ENCODE measurements around the gene ZNF497.

The ZNF497 gene

GRCh38 chr19:58355215-58355796, 7.2 kb downstream of the ZNF497 start:
- WGBS: 96% methylated on average over 10 of the region's 10 CpGs
- no peak overlapping the region for H2BK120ac ChIP-seq (ENCODE audit: low read depth, low read length)
- no peak overlapping the region for H3K14ac ChIP-seq (ENCODE audit: low read length in 2 of 2)
- H3K79me1 ChIP-seq (replicated peaks; ENCODE audit: low read length, poor library complexity, severe bottlenecking): peaks cover 22% of the 10 kb centered on the region
- peaks cover 13 to 54% of the 10 kb centered on the region in 2 experiments for H3K36me3 ChIP-seq (ENCODE audit: control insufficient read depth in 1 of 2, insufficient read depth in 2 of 2, low read depth in 1 of 2, low read length in 2 of 2)
- H3K4me3 ChIP-seq (ENCODE audit: insufficient read depth in 1 of 2, low read depth in 1 of 2, low read length in 2 of 2): no peak overlapping the region
- H2AFZ ChIP-seq (ENCODE audit: low read depth, low read length): no peak overlapping the region
- H2BK15ac ChIP-seq (ENCODE audit: low read depth, poor library complexity, severe bottlenecking): no peak overlapping the region
- H3K4ac ChIP-seq (ENCODE audit: low read depth in 1 of 2, low read length in 2 of 2): no peak overlapping the region
- H4K8ac ChIP-seq (ENCODE audit: low read length): no peak overlapping the region
- H3K4me2 ChIP-seq (ENCODE audit: low read length, poor library complexity, severe bottlenecking): no peak overlapping the region
- H3K23ac ChIP-seq (ENCODE audit: low read length in 2 of 2): no peak overlapping the region
- H2BK5ac ChIP-seq (ENCODE audit: low read depth, low read length, poor library complexity, severe bottlenecking): no peak overlapping the region
- peaks cover 0 to 24% of the 10 kb centered on the region in 2 experiments for H3K27me3 ChIP-seq (ENCODE audit: control insufficient read depth in 1 of 2, insufficient read depth in 1 of 2, low read length in 2 of 2)
- DNase-seq: no peak
- no peak overlapping the region for H4K91ac ChIP-seq (ENCODE audit: low read length)
- H3K9me3 ChIP-seq (ENCODE audit: control insufficient read depth, low read length): no peaks in the 10 kb centered on the region
- no peak overlapping the region for H3K18ac ChIP-seq (ENCODE audit: low read depth in 1 of 2, low read length in 2 of 2)
- no peak overlapping the region for H3K9ac ChIP-seq (ENCODE audit: low read length)
- peaks cover 6% of the 10 kb centered on the region for H3K4me1 ChIP-seq (ENCODE audit: control insufficient read depth, insufficient read depth, low read depth, low read length)
- H2AK5ac ChIP-seq (ENCODE audit: low read length, severe bottlenecking): no peak overlapping the region
- H2BK12ac ChIP-seq (ENCODE audit: low read length in 2 of 2): no peak overlapping the region
- H3K27ac ChIP-seq (ENCODE audit: low read length, poor library complexity, severe bottlenecking): no peak overlapping the region

- WGBS: 92% methylated on average over 6 of the region's 6 CpGs
- H2BK12ac ChIP-seq (ENCODE audit: low read length in 2 of 2): no peak overlapping the region
Observed at GRCh38 chr19:58354478-58355030, 8.0 kb downstream of the ZNF497 start.

GRCh38 chr19:58353717-58354477, 8.7 kb downstream of the ZNF497 start:
- no peak for DNase-seq
- H2BK12ac ChIP-seq (ENCODE audit: low read length in 2 of 2): no peak overlapping the region
- H3K23ac ChIP-seq (ENCODE audit: low read length in 2 of 2): no peak overlapping the region
- peaks cover 32% of the 10 kb centered on the region for H3K79me1 ChIP-seq (replicated peaks; ENCODE audit: low read length, poor library complexity, severe bottlenecking)
- no peak overlapping the region for H2AK5ac ChIP-seq (ENCODE audit: low read length, severe bottlenecking)
- no peak overlapping the region for H3K9ac ChIP-seq (ENCODE audit: low read length)
- peaks cover 0 to 24% of the 10 kb centered on the region in 2 experiments for H3K27me3 ChIP-seq (ENCODE audit: control insufficient read depth in 1 of 2, insufficient read depth in 1 of 2, low read length in 2 of 2)
- H3K9me3 ChIP-seq (ENCODE audit: control insufficient read depth, low read length): no peaks in the 10 kb centered on the region
- no peak overlapping the region for H3K27ac ChIP-seq (ENCODE audit: low read length, poor library complexity, severe bottlenecking)
- WGBS: 95% methylated on average over 14 of the region's 15 CpGs
- H3K4me3 ChIP-seq (ENCODE audit: insufficient read depth in 1 of 2, low read depth in 1 of 2, low read length in 2 of 2): no peak overlapping the region
- no peak overlapping the region for H2AFZ ChIP-seq (ENCODE audit: low read depth, low read length)
- H3K4me1 ChIP-seq (ENCODE audit: control insufficient read depth, insufficient read depth, low read depth, low read length): peaks cover 6% of the 10 kb centered on the region
- H3K18ac ChIP-seq (ENCODE audit: low read depth in 1 of 2, low read length in 2 of 2): no peak overlapping the region
- H3K4ac ChIP-seq (ENCODE audit: low read depth in 1 of 2, low read length in 2 of 2): no peak overlapping the region
- H3K4me2 ChIP-seq (ENCODE audit: low read length, poor library complexity, severe bottlenecking): no peak overlapping the region
- no peak overlapping the region for H4K91ac ChIP-seq (ENCODE audit: low read length)
- H2BK5ac ChIP-seq (ENCODE audit: low read depth, low read length, poor library complexity, severe bottlenecking): no peak overlapping the region
- no peak overlapping the region for H2BK120ac ChIP-seq (ENCODE audit: low read depth, low read length)
- H3K14ac ChIP-seq (ENCODE audit: low read length in 2 of 2): no peak overlapping the region
- no peak overlapping the region for H4K8ac ChIP-seq (ENCODE audit: low read length)
- H2BK15ac ChIP-seq (ENCODE audit: low read depth, poor library complexity, severe bottlenecking): no peak overlapping the region
- peaks cover 13 to 61% of the 10 kb centered on the region in 2 experiments for H3K36me3 ChIP-seq (ENCODE audit: control insufficient read depth in 1 of 2, insufficient read depth in 2 of 2, low read depth in 1 of 2, low read length in 2 of 2)

More at GRCh38 chr19:58354478-58355030, 8.0 kb downstream of the ZNF497 start:
- H3K4ac ChIP-seq (ENCODE audit: low read depth in 1 of 2, low read length in 2 of 2): no peak overlapping the region
- no peak overlapping the region for H2BK15ac ChIP-seq (ENCODE audit: low read depth, poor library complexity, severe bottlenecking)
- H2BK120ac ChIP-seq (ENCODE audit: low read depth, low read length): no peak overlapping the region
- peaks cover 0 to 24% of the 10 kb centered on the region in 2 experiments for H3K27me3 ChIP-seq (ENCODE audit: control insufficient read depth in 1 of 2, insufficient read depth in 1 of 2, low read length in 2 of 2)
- peaks cover 28% of the 10 kb centered on the region for H3K79me1 ChIP-seq (replicated peaks; ENCODE audit: low read length, poor library complexity, severe bottlenecking)
- no peak overlapping the region for H3K23ac ChIP-seq (ENCODE audit: low read length in 2 of 2)
- H3K18ac ChIP-seq (ENCODE audit: low read depth in 1 of 2, low read length in 2 of 2): no peak overlapping the region
- no peak for DNase-seq
- no peak overlapping the region for H2AFZ ChIP-seq (ENCODE audit: low read depth, low read length)
- H3K4me3 ChIP-seq (ENCODE audit: insufficient read depth in 1 of 2, low read depth in 1 of 2, low read length in 2 of 2): no peak overlapping the region
- no peak overlapping the region for H3K27ac ChIP-seq (ENCODE audit: low read length, poor library complexity, severe bottlenecking)
- no peak overlapping the region for H3K4me2 ChIP-seq (ENCODE audit: low read length, poor library complexity, severe bottlenecking)
- H3K14ac ChIP-seq (ENCODE audit: low read length in 2 of 2): no peak overlapping the region
- no peak overlapping the region for H2AK5ac ChIP-seq (ENCODE audit: low read length, severe bottlenecking)
- no peak overlapping the region for H4K91ac ChIP-seq (ENCODE audit: low read length)
- H3K9ac ChIP-seq (ENCODE audit: low read length): no peak overlapping the region
- no peaks in the 10 kb centered on the region for H3K9me3 ChIP-seq (ENCODE audit: control insufficient read depth, low read length)
- H3K4me1 ChIP-seq (ENCODE audit: control insufficient read depth, insufficient read depth, low read depth, low read length): peaks cover 6% of the 10 kb centered on the region
- H2BK5ac ChIP-seq (ENCODE audit: low read depth, low read length, poor library complexity, severe bottlenecking): no peak overlapping the region
- H4K8ac ChIP-seq (ENCODE audit: low read length): no peak overlapping the region
- H3K36me3 ChIP-seq (ENCODE audit: control insufficient read depth in 1 of 2, insufficient read depth in 2 of 2, low read depth in 1 of 2, low read length in 2 of 2): peaks cover 13 to 61% of the 10 kb centered on the region in 2 experiments

Measured in mesenchymal stem cell (in vitro differentiated cells and primary cell).